ENCODE measurements around the gene ANAPC4. TPM values are rescaled to one million over a fixed set of nuclear protein-coding genes. Genes with fewer than 3 reads are reported as not detected.

ANAPC4 gene
- total and polyA plus RNA-seq, 11 donors = 6.7 to 15.5 (median 11.7) TPM

GRCh38 chr4:25410820-25411529, 33.9 kb downstream of the ANAPC4 start:
- ATAC-seq = no peak
- Histone ChIP-seq H3K27ac (no peak overlapping the region), H3K4me3 (no peak overlapping the region), H3K9me3 (no peaks in the 10 kb centered on the region), H3K27me3 (no peaks in the 10 kb centered on the region), H3K36me3 (peaks cover 0 to 100% (median 98%) of the 10 kb centered on the region in 9 donors), H3K4me1 (no peaks in the 10 kb centered on the region)
- no peak for DNase-seq
- WGBS, 4 donors = 68 to 90% (median 82%) methylated on average over 4 of the region's 4 CpGs
- intact Hi-C loops (cut with DNase I) = no loop called here
- TF ChIP-seq POLR2A (IDR thresholded peaks at IDR 0.05) (no peak), CTCF (IDR thresholded peaks at IDR 0.05) (no peak)

- DNase-seq (no peak), ATAC-seq (no peak)
- Histone ChIP-seq H3K4me3 (no peak overlapping the region), H3K27ac (no peak overlapping the region), H3K9me3 (no peaks in the 10 kb centered on the region), H3K4me1 (no peaks in the 10 kb centered on the region), H3K36me3 (peaks cover 0 to 100% (median 96%) of the 10 kb centered on the region in 9 donors), H3K27me3 (no peaks in the 10 kb centered on the region)
- intact Hi-C loops (cut with DNase I) = no loop called here
- TF ChIP-seq CTCF (IDR thresholded peaks at IDR 0.05) (no peak), POLR2A (IDR thresholded peaks at IDR 0.05) (no peak)
- WGBS, 4 donors = 37 to 53% (median 42%) methylated on average over 3 of the region's 3 CpGs
These were observed 36.2 kb downstream of the ANAPC4 start for GRCh38 chr4:25413261-25413660.

GRCh38 chr4:25417014-25417413, 40.0 kb downstream of the ANAPC4 start:
- TF ChIP-seq CTCF (IDR thresholded peaks at IDR 0.05) (no peak), POLR2A (IDR thresholded peaks at IDR 0.05) (no peak)
- DNase-seq = no peak
- intact Hi-C loops (cut with DNase I) = no loop called here

GRCh38 chr4:25420931-25421330, 43.9 kb downstream of the ANAPC4 start:
- no peaks in the 10 kb centered on the region for H3K27me3 ChIP-seq
- H3K36me3 ChIP-seq = peaks cover 0 to 57% (median 32%) of the 10 kb centered on the region in 9 donors
- intact Hi-C loops (cut with DNase I) = no loop called here
- no peak overlapping the region for H3K27ac ChIP-seq
- DNase-seq (no peak), ATAC-seq (no peak)
- H3K4me1 ChIP-seq = peaks cover 0 to 31% (median 11%) of the 10 kb centered on the region in 12 donors
- TF ChIP-seq POLR2A (IDR thresholded peaks at IDR 0.05) (no peak), CTCF (IDR thresholded peaks at IDR 0.05) (no peak)
- WGBS, 4 donors = 89 to 97% (median 96%) methylated on average over 1 of the region's 1 CpG
- no peak overlapping the region for H3K4me3 ChIP-seq
- H3K9me3 ChIP-seq = no peaks in the 10 kb centered on the region

More at GRCh38 chr4:25417014-25417413, 40.0 kb downstream of the ANAPC4 start:
- peaks cover 0 to 94% (median 69%) of the 10 kb centered on the region in 9 donors for H3K36me3 ChIP-seq
- H3K27me3 ChIP-seq = no peaks in the 10 kb centered on the region
- H3K27ac ChIP-seq = no peak overlapping the region
- 98 to 100% (median 99%) methylated on average over 2 of the region's 2 CpGs for WGBS, 4 donors
- no peaks in the 10 kb centered on the region for H3K9me3 ChIP-seq
- H3K4me1 ChIP-seq = peaks cover 0 to 7% (median 0%) of the 10 kb centered on the region in 12 donors
- no peak overlapping the region for H3K4me3 ChIP-seq
- no peak for ATAC-seq

Data from heart left ventricle (tissue), 16 donors.